Measurements from ENCODE around the gene PTPRG.

GRCh38 chr3:61573441-61573840 is 12.1 kb downstream of the PTPRG start:
- TF ChIP-seq CTCF (IDR thresholded peaks at IDR 0.05; ENCODE audit: poor library complexity) (no peak), EZH2 (IDR thresholded peaks at IDR 0.05; ENCODE audit: borderline replicate concordance) (no peak), EZH2phosphoT487 (IDR thresholded peaks at IDR 0.05; ENCODE audit: low read depth, severe bottlenecking, unreplicated experiment) (no peak)
